NCI-H2196 treated with DMSO at 0.1 percent for 48 hours (cell line): ENCODE results near the gene MCOLN1.

Experiments
- DNase-seq: peaks from one replicate; lab custom pipeline; 2025; ENCODE audit not compliant: unreplicated experiment; lab: John Stamatoyannopoulos, UW

Gene MCOLN1

DNA sequence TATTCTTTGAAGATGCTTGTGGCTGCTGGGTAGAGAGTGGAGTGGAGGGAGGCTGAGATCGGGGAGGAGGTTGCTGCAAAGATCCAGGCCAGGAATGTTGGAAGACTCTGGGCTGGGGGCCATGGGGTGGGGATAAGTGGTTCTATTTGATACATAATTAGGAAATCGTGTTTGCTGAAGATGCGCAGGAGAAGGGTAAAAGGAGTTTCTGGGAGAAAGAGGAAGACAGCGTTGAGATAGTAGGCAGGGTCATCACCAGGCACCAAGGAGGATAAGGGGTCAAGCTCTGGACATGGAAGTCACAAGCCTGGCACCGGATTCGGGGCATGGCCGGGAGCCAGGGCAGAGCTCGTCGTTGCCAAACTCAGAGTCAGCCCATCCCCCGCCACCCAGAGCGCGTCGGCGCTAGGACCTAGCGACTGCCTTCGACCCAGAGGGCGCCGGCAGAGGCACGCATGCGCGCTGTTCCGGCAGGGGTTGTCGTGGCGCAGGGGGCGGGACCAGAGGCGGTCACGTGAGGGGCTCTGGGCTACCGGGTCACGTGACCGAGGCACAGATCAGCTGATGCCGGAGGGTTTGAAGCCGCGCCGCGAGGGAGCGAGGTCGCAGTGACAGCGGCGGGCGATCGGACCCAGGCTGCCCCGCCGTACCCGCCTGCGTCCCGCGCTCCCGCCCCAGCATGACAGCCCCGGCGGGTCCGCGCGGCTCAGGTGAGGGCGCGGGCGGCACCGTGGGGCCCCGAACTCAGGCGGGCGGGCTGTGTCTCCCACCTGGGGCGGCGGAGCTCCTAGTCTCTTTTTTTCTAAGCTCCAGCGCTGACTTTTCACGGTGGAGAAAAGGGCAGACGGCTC lies at the start of gene MCOLN1:
MCOLN1 (plus strand) TSS at position 553 of the 851 bp plus-strand sequence; CDS start at position 680, 127 bp downstream.
- DNase-seq: peak; percentile 99

DNA sequence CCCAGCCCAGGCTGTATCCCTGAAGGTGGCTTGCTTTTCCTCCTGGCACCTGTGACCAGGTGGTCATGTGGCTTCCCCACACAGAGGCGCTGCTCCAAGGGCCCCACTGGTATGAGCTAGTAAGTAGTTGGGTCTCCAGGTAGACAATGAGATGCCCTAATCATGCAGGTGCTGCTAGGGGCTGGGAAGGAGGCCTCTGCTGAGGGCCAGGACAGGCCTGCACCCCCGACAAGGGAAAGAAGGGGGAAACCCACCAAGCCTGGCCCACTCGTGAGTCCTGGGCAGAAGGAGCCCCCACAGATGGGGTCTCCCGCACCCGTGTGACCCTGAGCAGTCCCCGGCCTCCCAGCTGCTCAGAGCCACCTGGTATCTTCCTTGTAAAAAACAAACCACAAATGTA lies 46.8 kb upstream of the MCOLN1 start:
- no peak for DNase-seq

GRCh38 chr19:7476241-7476640 lies 46.2 kb upstream of the MCOLN1 start:
- no peak for DNase-seq

DNA sequence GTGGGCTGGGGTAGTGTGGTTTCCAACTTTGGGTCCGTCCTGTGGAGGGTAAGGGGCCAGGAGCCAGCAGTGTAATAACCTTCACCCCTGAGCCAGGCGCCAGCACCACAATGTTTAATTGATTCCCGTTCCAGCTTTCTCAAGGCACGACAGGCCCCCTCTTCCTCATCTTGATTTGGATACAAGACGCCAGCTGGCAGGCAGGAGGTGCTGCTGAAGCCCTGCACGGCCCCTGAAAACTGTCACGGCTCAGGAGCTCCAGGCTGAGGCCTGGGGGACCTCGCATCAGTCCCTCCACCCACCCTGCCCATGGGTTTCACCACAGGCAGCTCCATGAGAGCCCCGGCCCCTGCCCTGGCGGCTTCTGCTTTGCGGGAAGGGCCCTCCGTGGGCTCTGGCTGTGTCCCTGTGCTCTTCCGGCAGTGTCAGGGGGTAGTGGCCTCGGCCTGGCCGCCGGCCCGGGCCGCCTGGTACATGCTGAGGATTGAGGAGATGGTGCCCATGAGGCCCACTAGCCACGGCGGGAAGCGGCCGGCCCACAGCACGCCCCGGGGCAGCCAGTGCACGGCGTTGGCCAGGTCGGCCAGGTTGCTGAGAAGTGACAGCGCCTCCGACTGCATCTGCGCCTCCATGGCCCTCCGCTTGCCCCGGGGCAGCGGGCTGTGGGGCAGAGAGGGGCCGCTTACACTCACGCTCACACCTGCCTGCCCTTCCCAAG lies 45.5 kb upstream of the MCOLN1 start:
- DNase-seq: no peak

GRCh38 chr19:7477758-7478157 lies 44.7 kb upstream of the MCOLN1 start:
- DNase-seq: no peak

- DNase-seq: no peak
Measured at GRCh38 chr19:7478173-7478842, 44.1 kb upstream of the MCOLN1 start.

DNA sequence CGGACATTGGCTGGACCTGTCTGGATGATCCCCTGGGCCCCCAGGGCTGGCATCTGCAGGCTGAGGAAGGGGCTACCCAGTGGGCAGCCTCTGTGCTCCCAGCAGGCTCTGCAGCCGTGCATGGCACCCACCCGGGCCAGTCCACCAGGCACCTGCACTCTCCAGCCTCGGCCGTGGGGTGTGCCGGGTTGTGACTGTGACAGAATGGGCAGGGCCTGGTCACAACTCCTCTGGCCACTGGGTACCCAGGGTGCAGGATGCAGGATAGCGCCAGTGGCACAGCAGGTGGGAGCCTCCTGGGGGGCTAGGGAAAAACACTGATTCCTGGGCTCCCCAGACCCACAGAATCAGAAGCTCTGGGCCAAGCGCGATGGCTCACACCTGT lies 43.6 kb upstream of the MCOLN1 start:
- DNase-seq: no peak

- DNase-seq: no peak
Measured at GRCh38 chr19:7480222-7480969, 42.0 kb upstream of the MCOLN1 start.

- DNase-seq: no peak
Measured at GRCh38 chr19:7480970-7481255, 41.5 kb upstream of the MCOLN1 start.

- DNase-seq: no peak
Measured at GRCh38 chr19:7482584-7483439, 39.6 kb upstream of the MCOLN1 start.

DNA sequence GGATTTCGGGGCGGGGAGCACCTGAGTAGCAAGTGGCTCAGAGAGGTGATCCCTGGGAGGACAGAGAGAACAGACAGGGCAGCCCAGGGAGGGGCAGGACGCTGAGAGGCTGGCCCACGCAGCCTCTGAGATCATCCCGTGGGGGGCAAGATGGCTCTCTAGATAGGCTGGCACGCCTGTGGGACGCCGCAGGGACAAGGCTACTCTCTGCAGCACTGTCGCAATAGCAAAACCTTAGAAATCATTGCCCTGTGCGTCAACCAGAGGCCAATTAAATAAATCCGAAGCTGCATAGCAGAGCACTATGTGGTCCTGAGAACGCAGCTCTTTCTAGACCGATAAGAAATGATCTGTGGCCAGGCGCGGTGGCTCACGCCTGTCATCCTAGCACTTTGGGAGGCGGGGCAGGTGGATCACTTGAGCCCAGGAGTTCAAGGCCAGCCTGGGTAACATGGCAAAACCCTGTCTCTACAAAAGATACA lies 38.7 kb upstream of the MCOLN1 start:
- no peak for DNase-seq

GRCh38 chr19:7486923-7487322 lies 35.5 kb upstream of the MCOLN1 start:
- DNase-seq: no peak

- peak; percentile 75 for DNase-seq
Measured at GRCh38 chr19:7488736-7489353, 33.6 kb upstream of the MCOLN1 start, which contains the start of gene PEX11G. Gene PEX11G, minus strand, starts transcription at chr19:7489035. Its CDS starts 25 bp downstream, at chr19:7489010.

DNA sequence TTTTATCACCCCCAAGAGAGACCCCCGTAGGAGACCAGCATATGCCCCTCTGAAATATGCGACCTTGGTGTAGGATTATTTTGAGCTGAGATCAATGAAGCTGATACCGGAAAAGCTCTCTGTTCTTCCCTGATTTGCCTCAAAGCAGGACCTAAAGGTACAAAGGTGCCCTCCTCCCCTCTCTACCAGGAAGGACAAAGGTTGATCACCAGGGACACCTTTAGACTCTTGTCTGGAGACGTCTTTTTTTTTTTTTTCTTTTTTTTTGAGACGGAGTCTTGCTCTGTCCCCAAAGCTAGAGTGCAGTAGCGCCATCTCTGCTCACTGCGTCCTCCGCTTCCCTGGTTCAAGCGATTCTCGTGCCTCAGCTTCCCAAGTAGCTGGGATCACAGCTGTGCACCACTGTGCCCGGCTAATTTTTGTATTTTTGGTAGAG lies 32.8 kb upstream of the MCOLN1 start:
- no peak for DNase-seq

GRCh38 chr19:7492142-7492541 lies 30.3 kb upstream of the MCOLN1 start:
- no peak for DNase-seq

DNA sequence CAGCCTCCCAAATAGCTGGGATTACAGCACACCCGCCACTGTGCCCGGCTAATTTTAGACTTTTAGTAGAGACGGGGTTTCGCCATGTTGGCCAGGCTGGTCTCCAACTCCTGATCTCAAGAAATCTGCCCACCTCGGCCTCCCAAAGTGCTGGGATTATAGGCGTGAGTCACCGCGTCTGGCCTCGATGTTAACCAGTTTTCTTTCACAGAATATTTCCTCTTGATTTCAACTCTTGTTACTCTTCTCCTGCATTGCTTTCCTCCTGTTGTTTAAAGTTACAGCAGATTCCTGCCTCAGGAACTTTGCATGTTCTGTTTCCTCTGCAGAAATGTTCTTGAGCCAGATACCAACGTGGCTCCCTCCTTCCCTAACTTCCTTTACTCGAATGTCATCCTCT lies 29.9 kb upstream of the MCOLN1 start:
- DNase-seq: no peak

- peak; percentile 34 for DNase-seq
Measured at GRCh38 chr19:7494416-7495098, 27.9 kb upstream of the MCOLN1 start.

DNA sequence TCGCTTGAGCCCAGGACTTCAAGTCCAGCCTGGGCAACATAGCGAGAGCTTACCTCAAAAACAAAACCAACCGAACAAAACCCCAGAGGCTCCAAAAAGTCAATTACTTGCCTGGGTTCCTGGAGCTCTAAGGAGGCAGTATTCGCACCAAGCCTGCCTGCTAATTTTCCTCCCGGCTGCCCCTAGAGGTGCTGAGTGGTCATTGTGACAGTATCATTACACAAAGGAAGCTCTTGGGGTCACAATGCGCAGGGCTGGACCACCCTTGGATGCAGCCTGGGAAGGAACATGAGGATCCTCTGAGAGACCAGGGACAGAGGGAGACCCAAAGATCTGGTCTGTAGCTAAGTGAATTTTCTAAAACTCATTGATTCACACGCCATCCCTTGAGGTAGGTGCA lies 25.1 kb upstream of the MCOLN1 start:
- no peak for DNase-seq

DNA sequence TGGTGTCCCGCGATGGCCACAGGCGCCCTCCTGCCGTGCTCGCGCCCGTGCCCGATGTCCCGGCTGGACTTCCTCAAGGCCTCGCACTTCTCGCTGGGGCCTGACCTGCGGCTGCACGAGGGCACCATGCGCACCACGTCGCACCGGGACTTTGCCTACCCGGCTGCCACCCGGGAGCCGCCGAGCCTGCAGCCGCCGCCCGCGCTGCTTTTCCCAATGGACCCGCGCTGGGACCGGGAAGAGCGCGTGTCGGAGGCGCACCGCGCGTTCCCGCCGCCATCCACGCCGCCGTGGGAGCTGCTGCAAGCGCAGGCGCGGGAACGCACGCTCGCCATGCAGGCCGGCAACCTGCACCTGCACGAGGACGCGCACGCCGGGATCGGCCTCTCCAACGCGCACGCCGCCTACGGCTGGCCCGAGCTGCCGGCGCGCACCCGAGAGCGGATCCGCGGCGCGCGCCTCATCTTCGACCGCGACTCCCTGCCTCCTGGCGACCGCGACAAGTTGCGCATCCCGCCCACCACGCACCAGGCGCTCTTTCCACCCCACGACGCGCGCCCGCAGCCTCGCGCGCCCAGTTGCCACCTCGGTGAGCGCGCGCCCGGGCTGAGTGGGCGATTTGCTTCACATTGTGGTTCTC lies 21.5 kb upstream of the MCOLN1 start:
- peak; percentile 85 for DNase-seq
